ENCODE data around the gene CROCC2.

CROCC2 gene

DNA sequence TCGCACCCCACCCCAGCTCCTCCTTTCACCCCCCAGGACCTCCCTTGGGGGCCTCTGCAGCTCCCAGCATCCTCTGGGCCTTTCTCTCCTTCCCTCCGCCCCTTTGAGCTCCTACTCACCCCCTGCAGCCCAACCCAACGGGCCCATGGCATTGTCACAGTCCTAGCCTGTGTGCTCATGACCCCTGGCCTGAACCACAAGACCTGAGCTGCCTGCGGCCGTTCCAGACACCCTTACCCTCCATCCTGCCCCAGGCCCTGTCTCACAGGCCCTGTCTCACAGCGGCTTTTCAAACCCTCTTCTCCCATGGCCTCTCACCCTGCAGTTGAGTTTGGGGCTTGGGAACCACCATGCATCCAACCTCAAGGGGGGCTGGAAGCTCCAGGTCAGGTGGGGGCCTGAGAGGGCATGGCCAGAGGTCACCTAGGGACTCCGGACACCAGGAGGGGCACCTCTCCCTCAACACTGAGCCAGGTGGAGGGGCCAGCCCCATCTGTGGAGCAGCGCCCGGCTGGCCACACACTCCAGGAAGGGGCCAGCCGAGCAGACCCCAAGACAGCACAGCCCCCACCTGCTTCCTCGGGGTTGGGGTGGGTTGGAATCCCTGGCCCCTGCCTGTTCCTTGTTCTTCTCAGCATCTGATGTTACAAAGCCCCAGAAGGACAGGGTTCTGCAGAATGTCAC lies 17.1 kb upstream of the CROCC2 start:
- no peak for TF ChIP-seq CTCF (IDR thresholded peaks at IDR 0.05; ENCODE audit: insufficient read depth, low read length, poor library complexity, severe bottlenecking)
- TF ChIP-seq EZH2phosphoT487 (conservative IDR thresholded peaks at IDR 0.05; ENCODE audit: low read length) = no peak

DNA sequence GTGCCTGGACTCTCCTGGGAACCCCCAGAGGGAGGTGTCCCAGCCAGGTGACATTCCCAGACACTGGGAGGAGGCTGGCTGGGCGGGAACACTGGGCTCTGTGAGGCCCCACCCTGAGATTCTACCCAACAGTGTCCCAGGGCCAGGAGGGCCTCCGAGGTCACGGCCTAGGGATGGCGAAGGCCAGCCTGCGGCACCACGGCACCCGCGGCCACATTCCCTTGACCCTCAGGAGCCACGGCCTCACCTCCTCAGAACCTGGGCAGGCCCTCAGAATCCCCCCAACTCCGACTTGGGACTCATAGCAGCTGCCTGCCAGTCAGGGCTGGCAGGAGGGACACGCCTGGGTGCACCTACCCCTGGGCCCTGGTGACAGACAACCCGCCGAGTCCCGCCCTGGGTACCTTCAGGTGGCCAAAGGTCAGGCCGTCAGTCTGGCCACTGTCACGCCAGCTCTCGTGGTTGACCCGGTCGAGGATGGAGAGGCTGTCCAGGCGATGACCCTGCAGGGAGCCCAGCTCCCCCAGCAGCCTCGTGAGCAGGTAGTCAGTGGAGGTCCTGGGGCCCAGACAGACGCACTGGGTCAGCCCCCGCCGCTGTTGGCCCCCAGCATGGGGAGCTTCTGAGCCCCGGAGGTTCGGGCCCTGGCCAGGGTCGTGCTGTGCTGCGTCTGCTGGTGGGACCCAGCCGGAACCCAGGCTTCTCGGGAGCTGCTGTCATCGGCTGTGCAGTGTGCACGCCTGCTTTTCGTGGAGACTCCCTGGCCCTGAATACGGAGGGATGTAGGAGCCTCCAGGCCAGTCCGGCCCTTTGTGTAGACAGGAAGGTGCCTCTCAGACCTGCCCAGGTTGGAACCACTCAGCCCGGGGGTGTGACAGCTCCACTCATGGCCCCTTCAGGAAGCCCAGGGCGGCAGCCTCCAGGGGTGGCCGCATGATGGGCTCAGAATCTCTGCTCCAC lies 16.3 kb upstream of the CROCC2 start:
- Histone ChIP-seq H3K27me3 (ENCODE audit: low read length) (no peaks in the 10 kb centered on the region), H3K4me3 (ENCODE audit: insufficient read depth, low read length, poor library complexity, severe bottlenecking) (no peak overlapping the region), H3K79me2 (ENCODE audit: insufficient read depth, low read length) (no peaks in the 10 kb centered on the region), H3K36me3 (ENCODE audit: low read length) (no peaks in the 10 kb centered on the region), H4K20me1 (ENCODE audit: low read depth, low read length) (no peaks in the 10 kb centered on the region), H3F3A (ENCODE audit: insufficient read depth) (no peaks in the 10 kb centered on the region), H2AFZ (ENCODE audit: low read depth, low read length, severe bottlenecking) (no peak overlapping the region), H3K4me2 (ENCODE audit: low read depth, low read length, poor library complexity, severe bottlenecking) (no peak overlapping the region), H3K9me3 (ENCODE audit: insufficient read depth, low read length) (no peaks in the 10 kb centered on the region), H3K9ac (ENCODE audit: low read length) (no peak overlapping the region), H3K9me2 (replicated peaks; ENCODE audit: insufficient read depth, low read length) (no peaks in the 10 kb centered on the region), H3K27ac (ENCODE audit: low read depth, low read length) (no peak overlapping the region)
- TF ChIP-seq EZH2phosphoT487 (conservative IDR thresholded peaks at IDR 0.05; ENCODE audit: low read length) (no peak), CTCF (IDR thresholded peaks at IDR 0.05; ENCODE audit: insufficient read depth, low read length, poor library complexity, severe bottlenecking) (no peak)

More for the DNA sequence above, 17.1 kb upstream of the CROCC2 start:
- H3K9ac ChIP-seq (ENCODE audit: low read length) = no peak overlapping the region
- no peaks in the 10 kb centered on the region for H3K27me3 ChIP-seq (ENCODE audit: low read length)
- H3F3A ChIP-seq (ENCODE audit: insufficient read depth) = no peaks in the 10 kb centered on the region
- no peak overlapping the region for H3K27ac ChIP-seq (ENCODE audit: low read depth, low read length)
- no peaks in the 10 kb centered on the region for H3K36me3 ChIP-seq (ENCODE audit: low read length)
- no peak overlapping the region for H3K4me3 ChIP-seq (ENCODE audit: insufficient read depth, low read length, poor library complexity, severe bottlenecking)
- no peaks in the 10 kb centered on the region for H3K9me2 ChIP-seq (replicated peaks; ENCODE audit: insufficient read depth, low read length)
- H4K20me1 ChIP-seq (ENCODE audit: low read depth, low read length) = no peaks in the 10 kb centered on the region
- H2AFZ ChIP-seq (ENCODE audit: low read depth, low read length, severe bottlenecking) = no peak overlapping the region
- H3K79me2 ChIP-seq (ENCODE audit: insufficient read depth, low read length) = no peaks in the 10 kb centered on the region
- H3K4me2 ChIP-seq (ENCODE audit: low read depth, low read length, poor library complexity, severe bottlenecking) = no peak overlapping the region
- H3K9me3 ChIP-seq (ENCODE audit: insufficient read depth, low read length) = no peaks in the 10 kb centered on the region

DNA sequence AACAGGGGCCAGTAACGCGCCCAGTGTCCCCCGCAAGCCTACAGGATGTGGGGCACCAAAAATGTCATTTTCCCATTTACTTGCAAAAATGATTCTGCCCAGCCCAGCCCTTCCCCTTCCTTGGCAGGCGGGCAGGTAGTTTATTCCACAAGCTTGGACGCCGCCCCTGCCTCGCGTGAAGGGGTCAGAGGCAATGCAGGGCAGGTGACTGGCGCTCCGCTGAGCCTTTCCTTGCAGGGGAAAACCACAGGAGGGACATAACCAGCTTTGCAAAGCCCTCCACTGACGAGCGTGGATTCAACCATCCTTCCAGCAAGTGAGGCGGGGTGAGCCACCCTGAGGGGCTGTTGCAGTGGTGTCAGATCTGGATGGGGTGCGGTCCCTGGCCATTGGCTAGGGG lies 15.4 kb upstream of the CROCC2 start:
- Histone ChIP-seq H3K9me2 (replicated peaks; ENCODE audit: insufficient read depth, low read length) (no peaks in the 10 kb centered on the region), H3K4me3 (ENCODE audit: insufficient read depth, low read length, poor library complexity, severe bottlenecking) (no peak overlapping the region), H3K36me3 (ENCODE audit: low read length) (no peaks in the 10 kb centered on the region), H3K9me3 (ENCODE audit: insufficient read depth, low read length) (no peaks in the 10 kb centered on the region), H3K79me2 (ENCODE audit: insufficient read depth, low read length) (no peaks in the 10 kb centered on the region), H2AFZ (ENCODE audit: low read depth, low read length, severe bottlenecking) (no peak overlapping the region), H3K27me3 (ENCODE audit: low read length) (no peaks in the 10 kb centered on the region), H3K4me2 (ENCODE audit: low read depth, low read length, poor library complexity, severe bottlenecking) (no peak overlapping the region), H4K20me1 (ENCODE audit: low read depth, low read length) (no peaks in the 10 kb centered on the region), H3K9ac (ENCODE audit: low read length) (no peak overlapping the region), H3K27ac (ENCODE audit: low read depth, low read length) (no peak overlapping the region), H3F3A (ENCODE audit: insufficient read depth) (no peaks in the 10 kb centered on the region)
- TF ChIP-seq CTCF (IDR thresholded peaks at IDR 0.05; ENCODE audit: insufficient read depth, low read length, poor library complexity, severe bottlenecking) (no peak), EZH2phosphoT487 (conservative IDR thresholded peaks at IDR 0.05; ENCODE audit: low read length) (no peak)
